CD4-positive, CD25-positive, alpha-beta regulatory T cell (primary cell): ENCODE measurements around the gene KCNN3. TPM values are rescaled to one million over a fixed set of nuclear protein-coding genes. Genes with fewer than 3 reads are reported as not detected.

Experiments used
- ATAC-seq, 2 donors: fragments of 150-1000 bp; cut with Tn5 transposase; one replicate each; pipeline ENCODE4 v1.10.0; 2021; ENCODE audit warnings: low read depth in 2 of 2, moderate number of reproducible peaks in 2 of 2, moderate library complexity in 1 of 2
- DNase-seq, 3 donors: peaks; one replicate each; pipeline versions ENCODE4 v3.0.0 to v3.0.0-alpha.2; 2012 to 2022; ENCODE audit warnings: mixed read lengths in 1 of 3
- H3K27ac ChIP-seq: one replicate; pipeline ENCODE4 v1.7.0; 2013; ENCODE audit warnings: mild to moderate bottlenecking, low read length; ENCODE audit not compliant: insufficient read depth, poor library complexity, severe bottlenecking
- H3K27me3 ChIP-seq: one replicate; pipeline ENCODE4 v1.7.0; 2013; ENCODE audit warnings: low read length; ENCODE audit not compliant: control insufficient read depth, insufficient read depth
- H3K36me3 ChIP-seq: one replicate; pipeline ENCODE4 v1.7.0; 2013; ENCODE audit warnings: mild to moderate bottlenecking, low read length, moderate library complexity; ENCODE audit not compliant: control insufficient read depth, insufficient read depth
- H3K4me1 ChIP-seq: 2 replicates; pipeline ENCODE4 v1.7.0; 2013; ENCODE audit warnings: mild to moderate bottlenecking, low read length; ENCODE audit not compliant: insufficient read depth, control insufficient read depth, poor library complexity, severe bottlenecking
- H3K4me3 ChIP-seq: one replicate; pipeline ENCODE4 v1.7.0; 2013; ENCODE audit warnings: low read depth, mild to moderate bottlenecking, low read length, moderate library complexity
- H3K9me3 ChIP-seq, 2 experiments: 1 replicate in 1 of 2; 2 replicates in 1 of 2; pipeline ENCODE4 v1.7.0; 2013; ENCODE audit warnings: low read length in 2 of 2, mild to moderate bottlenecking in 1 of 2, moderate library complexity in 1 of 2; ENCODE audit not compliant: control insufficient read depth in 2 of 2
- H3K27ac Mint-ChIP-seq, 3 donors: one replicate each; pipeline ENCODE4 v1.8.0; 2020 to 2022; ENCODE audit warnings: mild to moderate bottlenecking in 3 of 3, mixed read lengths in 3 of 3, moderate library complexity in 2 of 3
- H3K27me3 Mint-ChIP-seq: one replicate; pipeline ENCODE4 v1.8.0; 2022; ENCODE audit warnings: mild to moderate bottlenecking, mixed read lengths
- H3K36me3 Mint-ChIP-seq: one replicate; pipeline ENCODE4 v1.8.0; 2020; ENCODE audit warnings: mixed read lengths
- H3K4me1 Mint-ChIP-seq, 4 donors: one replicate each; pipeline ENCODE4 v1.8.0; 2020 to 2022; ENCODE audit warnings: mixed read lengths in 4 of 4, mild to moderate bottlenecking in 1 of 4
- H3K4me3 Mint-ChIP-seq, 4 donors: one replicate each; pipeline ENCODE4 v1.8.0; 2020 to 2022; ENCODE audit warnings: mild to moderate bottlenecking in 4 of 4, mixed read lengths in 4 of 4, moderate library complexity in 3 of 4
- H3K9me3 Mint-ChIP-seq, 7 donors: one replicate each; pipeline ENCODE4 v1.8.0; 2020 to 2022; ENCODE audit warnings: mixed read lengths in 7 of 7, mild to moderate bottlenecking in 3 of 7, moderate library complexity in 2 of 7
- polyA plus RNA-seq, 4 donors: library from polyadenylated mRNA; unstranded; fragments of 300-500 nt; fragmentation: Illumina TruSeq; gene quantifications; one replicate each; pipeline ENCODE4 v1.2.3, GENCODE V29; 2021
- total RNA-seq: library from RNA; stranded (reverse); gene quantifications from one replicate; pipeline ENCODE4 v1.2.3, GENCODE V29; 2022

Gene KCNN3
- total and polyA plus RNA-seq, 5 donors from 2014 or later = 0.30 TPM; not detected in 4

DNA sequence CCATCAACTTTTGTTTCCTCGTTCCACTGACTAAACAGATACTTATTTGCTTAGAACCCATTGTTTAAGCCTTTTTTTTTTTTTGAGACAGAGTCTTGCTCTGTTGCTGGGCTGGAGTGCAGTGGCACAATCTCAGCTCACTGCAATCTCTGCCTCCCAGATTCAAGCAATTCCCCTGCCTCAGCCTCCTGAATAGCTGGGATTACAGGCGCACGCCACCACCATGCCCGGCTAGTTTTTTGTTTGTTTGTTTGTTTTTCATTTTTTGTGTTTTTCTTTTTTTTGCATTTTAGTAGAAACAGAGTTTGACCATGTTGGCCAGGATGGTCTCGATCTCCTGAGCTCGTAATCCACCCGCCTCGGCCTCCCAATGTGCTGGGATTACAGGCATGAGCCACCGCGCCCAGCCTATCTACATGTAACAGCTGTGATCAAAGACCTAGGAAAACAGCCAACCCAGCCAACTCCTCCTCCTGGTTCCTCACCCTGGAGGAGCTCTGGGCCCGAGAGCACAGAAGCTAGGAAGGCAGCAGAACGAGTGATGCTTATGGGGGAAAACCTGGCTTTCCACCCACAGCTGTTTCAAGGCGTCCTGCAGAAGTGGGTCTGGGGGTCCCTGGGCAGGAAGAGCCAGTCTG is 32.9 kb downstream of the KCNN3 start:
- Mint-ChIP-seq H3K4me1 (no peaks in the 10 kb centered on the region), H3K27ac (no peak overlapping the region), H3K4me3 (no peak overlapping the region), H3K9me3 (no peaks in the 10 kb centered on the region), H3K36me3 (no peaks in the 10 kb centered on the region), H3K27me3 (peaks cover 5% of the 10 kb centered on the region)
- H3K36me3 ChIP-seq = no peaks in the 10 kb centered on the region
- no peaks in the 10 kb centered on the region for H3K27me3 ChIP-seq
- H3K4me3 ChIP-seq = no peak overlapping the region
- DNase-seq (no peak), ATAC-seq (no peak)
- no peaks in the 10 kb centered on the region for H3K9me3 ChIP-seq
- H3K27ac ChIP-seq = no peak overlapping the region
- no peaks in the 10 kb centered on the region for H3K4me1 ChIP-seq

DNA sequence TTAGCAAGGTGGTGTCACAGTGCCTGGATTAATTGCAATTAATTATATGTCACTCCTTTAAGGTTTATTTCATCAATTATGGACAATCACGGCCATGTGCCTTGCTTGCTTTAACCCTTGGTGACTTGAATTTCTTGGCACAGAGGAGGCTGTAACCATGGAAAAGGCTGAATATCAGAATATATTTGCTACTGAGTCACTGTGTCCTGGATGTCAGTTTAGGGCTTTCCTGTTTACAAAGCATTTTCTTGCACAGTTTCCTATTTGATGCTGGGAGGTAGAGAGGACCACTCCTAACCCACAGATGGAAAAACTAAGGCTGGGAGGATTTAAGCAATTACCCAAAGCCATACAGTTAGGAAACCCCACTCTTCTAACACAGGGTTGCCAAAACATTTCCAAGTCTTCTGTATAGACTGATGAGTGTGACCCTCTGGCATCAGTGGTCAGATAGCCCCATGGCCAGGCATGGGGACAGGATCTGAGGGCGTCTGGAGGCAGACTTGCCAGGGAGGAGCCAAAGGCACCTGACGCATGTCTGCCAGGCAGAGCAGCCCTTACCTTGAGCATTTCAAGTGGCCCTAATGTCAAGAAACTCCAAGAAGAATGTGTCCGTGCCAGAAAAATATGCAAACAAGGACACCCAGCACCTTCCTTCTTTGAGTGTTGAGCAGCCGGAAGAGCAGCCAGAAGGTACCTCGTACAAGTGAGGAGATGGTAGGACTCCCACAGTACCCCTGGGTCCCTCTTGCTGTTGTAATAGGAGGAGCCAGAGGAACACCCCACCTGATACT is 34.4 kb downstream of the KCNN3 start:
- Mint-ChIP-seq H3K27me3 (peaks cover 5% of the 10 kb centered on the region), H3K36me3 (no peaks in the 10 kb centered on the region), H3K27ac (no peak overlapping the region), H3K9me3 (no peaks in the 10 kb centered on the region), H3K4me1 (no peaks in the 10 kb centered on the region), H3K4me3 (no peak overlapping the region)
- Histone ChIP-seq H3K36me3 (no peaks in the 10 kb centered on the region), H3K9me3 (no peaks in the 10 kb centered on the region), H3K4me3 (no peak overlapping the region), H3K27me3 (no peaks in the 10 kb centered on the region), H3K27ac (no peak overlapping the region), H3K4me1 (no peaks in the 10 kb centered on the region)
- ATAC-seq (no peak), DNase-seq (no peak)

DNA sequence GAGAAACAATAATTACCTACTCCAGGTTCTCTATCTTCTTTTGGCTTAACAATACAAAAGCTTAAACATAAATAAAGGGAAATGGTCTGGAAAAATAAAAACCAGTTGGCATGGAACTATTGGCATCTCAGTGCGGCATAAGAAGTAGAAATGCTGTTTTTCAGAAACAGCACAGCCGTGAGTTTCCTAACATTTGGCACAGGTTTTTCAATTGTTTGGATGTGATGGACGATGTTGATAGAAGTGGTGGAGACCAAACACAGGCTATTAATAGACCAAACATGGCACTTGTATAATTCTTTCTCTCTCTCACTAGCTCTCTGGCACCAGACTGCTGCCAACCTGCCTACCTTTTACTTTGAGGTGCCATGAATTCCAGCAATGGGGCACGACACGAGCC is 36.2 kb downstream of the KCNN3 start:
- H3K4me3 Mint-ChIP-seq = no peak overlapping the region
- Histone ChIP-seq H3K9me3 (no peaks in the 10 kb centered on the region), H3K4me3 (no peak overlapping the region), H3K27ac (no peak overlapping the region), H3K27me3 (no peaks in the 10 kb centered on the region), H3K36me3 (no peaks in the 10 kb centered on the region), H3K4me1 (no peaks in the 10 kb centered on the region)
- H3K9me3 Mint-ChIP-seq = no peaks in the 10 kb centered on the region
- ATAC-seq (no peak), DNase-seq (no peak)
- no peak overlapping the region for H3K27ac Mint-ChIP-seq
- H3K4me1 Mint-ChIP-seq = no peaks in the 10 kb centered on the region
- H3K36me3 Mint-ChIP-seq = no peaks in the 10 kb centered on the region
- peaks cover 10% of the 10 kb centered on the region for H3K27me3 Mint-ChIP-seq

DNA sequence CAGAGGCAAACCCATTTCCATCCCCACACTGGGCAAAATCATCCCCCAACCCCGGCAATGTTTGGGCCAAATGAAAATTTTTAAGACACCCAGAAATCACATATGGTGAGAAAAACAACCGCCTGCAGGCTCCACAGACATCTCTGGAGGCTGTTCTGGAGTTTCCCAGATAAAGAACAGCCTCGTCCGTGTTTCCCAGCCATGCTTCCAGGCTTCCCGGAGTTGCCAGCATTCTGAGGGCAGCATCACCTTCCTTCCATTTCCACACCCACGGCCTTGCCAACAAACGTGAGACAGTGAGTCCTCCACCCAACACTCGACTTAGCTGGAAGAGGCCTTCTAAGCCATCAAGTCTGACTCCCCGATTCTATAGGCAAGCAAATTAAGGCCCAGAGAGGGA is 36.9 kb downstream of the KCNN3 start:
- H3K36me3 ChIP-seq = no peaks in the 10 kb centered on the region
- peaks cover 10% of the 10 kb centered on the region for H3K27me3 Mint-ChIP-seq
- H3K9me3 ChIP-seq = no peaks in the 10 kb centered on the region
- no peaks in the 10 kb centered on the region for H3K27me3 ChIP-seq
- no peaks in the 10 kb centered on the region for H3K9me3 Mint-ChIP-seq
- no peak overlapping the region for H3K27ac ChIP-seq
- DNase-seq (no peak), ATAC-seq (no peak)
- H3K4me3 ChIP-seq = no peak overlapping the region
- no peak overlapping the region for H3K27ac Mint-ChIP-seq
- no peaks in the 10 kb centered on the region for H3K36me3 Mint-ChIP-seq
- no peaks in the 10 kb centered on the region for H3K4me1 ChIP-seq
- no peak overlapping the region for H3K4me3 Mint-ChIP-seq
- H3K4me1 Mint-ChIP-seq = no peaks in the 10 kb centered on the region

DNA sequence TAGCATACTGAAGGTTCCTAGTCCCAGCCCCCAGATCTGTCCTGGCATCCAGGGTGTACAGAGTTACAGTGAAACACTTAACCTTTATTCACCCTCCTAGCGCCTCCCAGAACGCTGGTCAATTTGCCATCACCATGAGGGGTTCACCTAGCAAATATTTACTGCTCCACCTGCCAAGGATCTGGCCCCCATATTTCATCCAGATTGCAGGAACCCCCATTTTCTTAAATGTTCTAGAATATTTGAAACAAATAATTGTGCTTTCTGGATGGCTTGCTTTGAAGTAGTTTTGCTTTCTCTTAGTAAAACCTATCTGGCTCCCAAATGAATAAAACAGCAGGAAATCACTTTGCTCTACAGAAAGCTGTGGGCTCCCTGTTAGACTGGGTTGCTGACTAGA is 37.7 kb downstream of the KCNN3 start:
- H3K27ac ChIP-seq = no peak overlapping the region
- H3K4me3 ChIP-seq = no peak overlapping the region
- no peaks in the 10 kb centered on the region for H3K9me3 ChIP-seq
- no peaks in the 10 kb centered on the region for H3K9me3 Mint-ChIP-seq
- H3K27me3 ChIP-seq = no peaks in the 10 kb centered on the region
- H3K4me1 Mint-ChIP-seq = no peaks in the 10 kb centered on the region
- H3K4me3 Mint-ChIP-seq = no peak overlapping the region
- peaks cover 10% of the 10 kb centered on the region for H3K27me3 Mint-ChIP-seq
- no peaks in the 10 kb centered on the region for H3K36me3 ChIP-seq
- no peaks in the 10 kb centered on the region for H3K4me1 ChIP-seq
- no peaks in the 10 kb centered on the region for H3K36me3 Mint-ChIP-seq
- DNase-seq (no peak), ATAC-seq (no peak)
- no peak overlapping the region for H3K27ac Mint-ChIP-seq

GRCh38 chr1:154831462-154831861 is 38.6 kb downstream of the KCNN3 start:
- no peaks in the 10 kb centered on the region for H3K4me1 ChIP-seq
- H3K27me3 ChIP-seq = no peaks in the 10 kb centered on the region
- DNase-seq (no peak), ATAC-seq (no peak)
- no peaks in the 10 kb centered on the region for H3K9me3 ChIP-seq
- no peak overlapping the region for H3K27ac Mint-ChIP-seq
- no peak overlapping the region for H3K4me3 Mint-ChIP-seq
- H3K27ac ChIP-seq = no peak overlapping the region
- H3K36me3 ChIP-seq = no peaks in the 10 kb centered on the region
- H3K4me1 Mint-ChIP-seq = no peaks in the 10 kb centered on the region
- H3K27me3 Mint-ChIP-seq = peaks cover 11% of the 10 kb centered on the region
- H3K36me3 Mint-ChIP-seq = no peaks in the 10 kb centered on the region
- H3K4me3 ChIP-seq = no peak overlapping the region
- H3K9me3 Mint-ChIP-seq = peaks cover 0 to under 1% (median 0%) of the 10 kb centered on the region in 7 donors

- ATAC-seq = no peak
- Mint-ChIP-seq H3K4me1 (no peaks in the 10 kb centered on the region), H3K27ac (no peak overlapping the region), H3K9me3 (peaks cover 0 to 1% (median 0%) of the 10 kb centered on the region in 7 donors), H3K36me3 (no peaks in the 10 kb centered on the region), H3K4me3 (no peak overlapping the region), H3K27me3 (peaks cover 10% of the 10 kb centered on the region)
- no peak for DNase-seq
- no peaks in the 10 kb centered on the region for H3K36me3 ChIP-seq
- H3K4me3 ChIP-seq = no peak overlapping the region
- no peak overlapping the region for H3K27ac ChIP-seq
- no peaks in the 10 kb centered on the region for H3K9me3 ChIP-seq
- H3K27me3 ChIP-seq = no peaks in the 10 kb centered on the region
- H3K4me1 ChIP-seq = no peaks in the 10 kb centered on the region
Observed at GRCh38 chr1:154829062-154829461, 41.0 kb downstream of the KCNN3 start.
